SU-DHL-6 (cell line): ENCODE measurements around the gene SIAE.

Experiments
- H2AFZ ChIP-seq: fragments of 200-600 bp; sonication (generic); 2 replicates; pipeline ENCODE4 v1.6.1; 2014; ENCODE audit warnings: low read depth, mild to moderate bottlenecking, moderate library complexity, mixed read lengths, antibody characterized with exemption, low read length; ENCODE audit not compliant: severe bottlenecking
- H3F3A ChIP-seq: fragments of 200-600 bp; shearing (Covaris generic); 2 replicates; pipeline ENCODE4 v1.6.0; 2016; ENCODE audit warnings: antibody characterized with exemption, mild to moderate bottlenecking; ENCODE audit not compliant: insufficient read depth
- H3K27ac ChIP-seq: fragments of 200-600 bp; sonication (generic); 2 replicates; pipeline ENCODE4 v1.5.1; 2016; ENCODE audit warnings: low read depth, mild to moderate bottlenecking, low read length, moderate library complexity, mixed read lengths
- H3K27me3 ChIP-seq: fragments of 200-600 bp; sonication (generic), shearing (Covaris generic); 2 replicates; pipeline ENCODE4 v1.6.0; 2014; ENCODE audit warnings: mild to moderate bottlenecking, low read length
- H3K36me3 ChIP-seq: fragments of 200-600 bp; sonication (generic); 2 replicates; pipeline ENCODE4 v1.6.1; 2014; ENCODE audit warnings: mild to moderate bottlenecking, low read length, mixed read lengths
- H3K4me2 ChIP-seq: fragments of 300-600, 200-600 bp; shearing (Covaris generic), sonication (generic); 2 replicates; pipeline ENCODE4 v1.6.0; 2014; ENCODE audit warnings: low read length, low read depth, mild to moderate bottlenecking; ENCODE audit not compliant: poor library complexity, severe bottlenecking
- H3K4me3 ChIP-seq: fragments of 200-600 bp; sonication (generic); 2 replicates; pipeline ENCODE4 v1.5.1; 2014; ENCODE audit warnings: antibody characterized with exemption, low read length, mild to moderate bottlenecking, mixed read lengths; ENCODE audit not compliant: insufficient read depth, poor library complexity, severe bottlenecking
- H3K79me2 ChIP-seq: fragments of 200-600 bp; sonication (generic); 2 replicates; pipeline ENCODE4 v1.6.1; 2014; ENCODE audit warnings: mild to moderate bottlenecking, low read length, moderate library complexity; ENCODE audit not compliant: insufficient read depth
- H3K9ac ChIP-seq: fragments of 200-600 bp; sonication (generic); 2 replicates; pipeline ENCODE4 v1.7.0; 2014; ENCODE audit warnings: mild to moderate bottlenecking, low read length
- H3K9me2 ChIP-seq: fragments of 200-600 bp; sonication (generic); replicated peaks from 2 replicates; pipeline ENCODE4 v1.6.1; 2014; ENCODE audit warnings: low read length; ENCODE audit not compliant: insufficient read depth
- H3K9me3 ChIP-seq: fragments of 200-600 bp; sonication (generic); 2 replicates; pipeline ENCODE4 v1.6.1; 2014; ENCODE audit warnings: low read length, mixed read lengths; ENCODE audit not compliant: insufficient read depth
- H4K20me1 ChIP-seq: fragments of 200-600 bp; sonication (generic); 2 replicates; pipeline ENCODE4 v1.6.1; 2014; ENCODE audit warnings: low read depth, mild to moderate bottlenecking, antibody characterized with exemption, low read length, moderate library complexity, mixed read lengths
- EZH2phosphoT487 ChIP-seq: fragments of 200-600 bp; sonication (generic), shearing (Covaris generic); conservative IDR thresholded peaks from 2 replicates; pipeline ENCODE4 v1.6.1; 2018; ENCODE audit warnings: mild to moderate bottlenecking, antibody characterized with exemption, low read length, moderate library complexity, mixed read lengths
- TF ChIP-seq, protein P1 (sequence below): fragments of 200-600 bp; sonication (generic); IDR thresholded peaks from one replicate; pipeline ENCODE4 v1.5.1; 2017; ENCODE audit warnings: antibody characterized with exemption, mild to moderate bottlenecking, low read length, moderate library complexity; ENCODE audit not compliant: insufficient read depth, poor library complexity, severe bottlenecking

SIAE gene

GRCh38 chr11:124657904-124658303, 15.6 kb downstream of the SIAE start:
- H4K20me1 ChIP-seq: no peaks in the 10 kb centered on the region
- H2AFZ ChIP-seq: no peak overlapping the region
- no peaks in the 10 kb centered on the region for H3K27me3 ChIP-seq
- H3K9ac ChIP-seq: no peak overlapping the region
- no peak overlapping the region for H3K4me2 ChIP-seq
- H3K79me2 ChIP-seq: no peaks in the 10 kb centered on the region
- no peaks in the 10 kb centered on the region for H3K9me3 ChIP-seq
- no peak overlapping the region for H3K27ac ChIP-seq
- no peak overlapping the region for H3K4me3 ChIP-seq
- no peaks in the 10 kb centered on the region for H3K36me3 ChIP-seq
- TF ChIP-seq EZH2phosphoT487: no peak
- TF ChIP-seq, protein P1, sequence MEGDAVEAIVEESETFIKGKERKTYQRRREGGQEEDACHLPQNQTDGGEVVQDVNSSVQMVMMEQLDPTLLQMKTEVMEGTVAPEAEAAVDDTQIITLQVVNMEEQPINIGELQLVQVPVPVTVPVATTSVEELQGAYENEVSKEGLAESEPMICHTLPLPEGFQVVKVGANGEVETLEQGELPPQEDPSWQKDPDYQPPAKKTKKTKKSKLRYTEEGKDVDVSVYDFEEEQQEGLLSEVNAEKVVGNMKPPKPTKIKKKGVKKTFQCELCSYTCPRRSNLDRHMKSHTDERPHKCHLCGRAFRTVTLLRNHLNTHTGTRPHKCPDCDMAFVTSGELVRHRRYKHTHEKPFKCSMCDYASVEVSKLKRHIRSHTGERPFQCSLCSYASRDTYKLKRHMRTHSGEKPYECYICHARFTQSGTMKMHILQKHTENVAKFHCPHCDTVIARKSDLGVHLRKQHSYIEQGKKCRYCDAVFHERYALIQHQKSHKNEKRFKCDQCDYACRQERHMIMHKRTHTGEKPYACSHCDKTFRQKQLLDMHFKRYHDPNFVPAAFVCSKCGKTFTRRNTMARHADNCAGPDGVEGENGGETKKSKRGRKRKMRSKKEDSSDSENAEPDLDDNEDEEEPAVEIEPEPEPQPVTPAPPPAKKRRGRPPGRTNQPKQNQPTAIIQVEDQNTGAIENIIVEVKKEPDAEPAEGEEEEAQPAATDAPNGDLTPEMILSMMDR: no peak
- H3K9me2 ChIP-seq: no peaks in the 10 kb centered on the region
- H3F3A ChIP-seq: no peaks in the 10 kb centered on the region

DNA sequence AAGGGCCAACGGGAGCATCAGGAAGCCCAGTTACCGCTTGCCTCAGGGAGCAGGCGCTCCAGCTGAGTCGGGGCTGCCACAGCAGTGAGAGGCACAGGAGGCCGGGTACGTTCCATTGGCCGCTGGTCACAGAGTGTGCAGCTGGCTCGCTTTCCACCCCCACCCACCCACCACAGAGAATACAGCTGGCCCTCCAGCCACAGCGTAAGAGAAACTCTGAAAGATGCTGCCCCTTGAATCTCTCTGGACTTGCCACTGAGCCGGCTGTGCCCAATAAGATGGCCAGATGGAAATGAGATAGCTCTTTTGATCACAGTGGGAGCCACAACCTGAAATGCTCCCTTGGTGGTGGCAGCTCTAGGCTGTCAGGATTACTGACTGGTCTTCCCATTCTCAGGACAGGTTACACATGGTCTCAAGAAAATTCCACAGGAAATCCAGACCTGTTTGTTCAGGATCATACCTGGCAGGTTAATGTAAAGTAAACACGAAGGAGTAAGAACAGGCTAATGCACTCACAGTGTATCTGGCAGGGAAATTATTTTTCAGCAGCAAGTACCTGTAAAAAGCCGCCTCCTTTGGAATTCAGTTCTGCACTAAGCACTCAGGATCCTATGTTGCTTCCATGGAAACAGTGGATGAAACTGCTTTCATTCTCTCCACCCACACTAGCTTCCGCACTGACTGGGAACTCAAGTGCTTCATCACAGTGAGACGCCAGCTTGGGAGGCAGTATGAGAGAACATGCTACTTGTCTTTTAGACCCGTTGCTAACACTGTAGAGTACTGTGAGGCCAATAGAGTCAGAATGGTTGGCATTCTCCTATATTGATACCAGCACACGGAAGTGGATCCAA, 16.5 kb downstream of the SIAE start:
- H3K27me3 ChIP-seq: no peaks in the 10 kb centered on the region
- no peaks in the 10 kb centered on the region for H3K9me3 ChIP-seq
- H3K9ac ChIP-seq: no peak overlapping the region
- no peak overlapping the region for H3K4me3 ChIP-seq
- H3F3A ChIP-seq: no peaks in the 10 kb centered on the region
- H2AFZ ChIP-seq: no peak overlapping the region
- H3K4me2 ChIP-seq: no peak overlapping the region
- no peaks in the 10 kb centered on the region for H3K36me3 ChIP-seq
- no peaks in the 10 kb centered on the region for H3K79me2 ChIP-seq
- H4K20me1 ChIP-seq: no peaks in the 10 kb centered on the region
- H3K27ac ChIP-seq: no peak overlapping the region
- H3K9me2 ChIP-seq: no peaks in the 10 kb centered on the region
- no peak for TF ChIP-seq EZH2phosphoT487
- TF ChIP-seq, protein P1: no peak

GRCh38 chr11:124648610-124649009, 24.9 kb downstream of the SIAE start:
- Histone ChIP-seq H4K20me1 (no peaks in the 10 kb centered on the region), H3F3A (no peaks in the 10 kb centered on the region), H3K79me2 (no peaks in the 10 kb centered on the region), H3K9ac (no peak overlapping the region), H3K4me3 (no peak overlapping the region), H3K27me3 (no peaks in the 10 kb centered on the region), H3K9me2 (no peaks in the 10 kb centered on the region), H3K4me2 (no peak overlapping the region), H3K9me3 (no peaks in the 10 kb centered on the region), H3K36me3 (no peaks in the 10 kb centered on the region), H3K27ac (no peak overlapping the region), H2AFZ (no peak overlapping the region)
- no peak for TF ChIP-seq EZH2phosphoT487
- TF ChIP-seq, protein P1: no peak
